IPS DF 4.7 (cell line): ENCODE data around the gene RC3H2.
"Not testable (repeated sequence)": the region's sequence is repeated elsewhere in the genome, so short reads cannot be mapped to it uniquely, and the experiment has no call there.

Source experiments
- DNase-seq: peaks from one replicate; pipeline ENCODE4 v3.0.0-alpha.2; 2013; ENCODE audit warnings: low spot score; ENCODE audit errors: extremely low read depth

The RC3H2 gene

DNA sequence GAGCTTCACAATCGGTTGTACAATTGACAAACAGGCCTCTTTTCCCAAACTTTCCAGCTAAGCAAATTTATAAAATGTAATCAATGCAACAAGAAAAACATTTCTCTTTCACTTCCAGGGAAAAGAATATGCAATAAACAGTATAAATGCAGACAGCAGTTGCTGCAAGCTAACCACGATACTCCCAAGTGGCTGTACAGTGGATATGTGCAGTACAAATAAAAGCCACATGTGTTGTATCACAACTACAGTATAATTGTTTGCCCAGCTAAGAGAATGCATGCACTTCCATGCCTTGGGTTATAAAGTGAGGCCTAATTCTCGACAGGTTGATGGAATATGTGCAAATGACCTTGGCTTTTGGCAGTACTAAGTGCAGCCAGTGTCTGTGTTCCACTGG, 60.0 kb downstream of the RC3H2 start:
- no peak for DNase-seq

DNA sequence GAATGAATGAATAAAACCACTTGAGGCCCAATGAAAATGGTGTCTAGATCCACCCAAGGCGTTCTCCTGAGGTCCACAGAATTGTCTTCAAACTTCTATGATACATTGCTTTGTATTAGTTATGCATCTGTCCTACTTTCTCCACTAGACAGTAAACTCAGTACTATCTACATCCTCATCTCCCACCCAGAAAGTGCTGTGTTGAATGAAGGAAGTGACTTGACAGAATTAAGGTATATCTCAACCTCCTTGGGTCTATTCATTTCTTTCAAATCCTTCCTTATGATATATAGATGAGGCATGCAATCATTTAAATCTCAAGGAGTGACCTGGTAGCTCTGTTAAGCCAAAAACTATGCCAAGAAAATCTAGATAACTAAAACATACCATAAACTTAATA, 61.0 kb downstream of the RC3H2 start:
- no peak for DNase-seq

DNA sequence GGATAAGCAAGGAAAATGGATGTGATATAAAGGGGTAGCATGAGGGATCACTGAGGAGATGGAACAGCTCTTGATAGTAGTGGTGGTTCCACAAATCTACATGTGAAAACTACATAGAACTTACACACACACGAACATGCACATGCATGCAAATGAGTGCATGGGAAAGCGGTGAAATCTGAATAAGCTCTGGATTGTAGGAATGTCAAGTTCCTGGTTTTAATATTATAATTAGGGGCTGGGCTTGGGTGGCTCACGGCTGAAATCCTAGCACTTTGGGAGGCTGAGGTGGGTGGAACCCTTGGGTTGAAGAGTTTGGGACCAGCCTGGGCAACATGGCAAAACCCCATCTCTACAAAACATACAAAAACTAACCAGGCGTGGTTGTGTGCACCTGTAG, 63.7 kb downstream of the RC3H2 start:
- DNase-seq, result no peak

DNA sequence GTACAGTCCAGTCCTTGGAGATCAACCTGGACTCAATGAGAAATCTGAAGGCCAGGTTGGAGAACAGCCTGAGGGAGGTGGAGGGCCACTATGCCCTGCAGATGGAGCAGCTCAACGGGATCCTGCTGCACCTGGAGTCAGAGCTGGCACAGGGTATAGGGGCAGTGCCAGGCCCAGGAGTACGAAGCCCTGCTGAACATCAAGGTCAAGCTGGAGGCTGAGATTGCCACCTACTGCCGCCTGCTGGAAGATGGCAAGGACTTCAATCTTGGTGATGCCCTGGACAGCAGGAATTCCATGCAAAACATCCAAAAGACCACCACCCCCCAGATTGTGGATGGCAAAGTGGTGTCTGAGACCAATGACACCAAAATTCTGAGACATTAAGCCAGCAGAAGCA, 66.7 kb downstream of the RC3H2 start:
- DNase-seq, result not testable (repeated sequence)

DNA sequence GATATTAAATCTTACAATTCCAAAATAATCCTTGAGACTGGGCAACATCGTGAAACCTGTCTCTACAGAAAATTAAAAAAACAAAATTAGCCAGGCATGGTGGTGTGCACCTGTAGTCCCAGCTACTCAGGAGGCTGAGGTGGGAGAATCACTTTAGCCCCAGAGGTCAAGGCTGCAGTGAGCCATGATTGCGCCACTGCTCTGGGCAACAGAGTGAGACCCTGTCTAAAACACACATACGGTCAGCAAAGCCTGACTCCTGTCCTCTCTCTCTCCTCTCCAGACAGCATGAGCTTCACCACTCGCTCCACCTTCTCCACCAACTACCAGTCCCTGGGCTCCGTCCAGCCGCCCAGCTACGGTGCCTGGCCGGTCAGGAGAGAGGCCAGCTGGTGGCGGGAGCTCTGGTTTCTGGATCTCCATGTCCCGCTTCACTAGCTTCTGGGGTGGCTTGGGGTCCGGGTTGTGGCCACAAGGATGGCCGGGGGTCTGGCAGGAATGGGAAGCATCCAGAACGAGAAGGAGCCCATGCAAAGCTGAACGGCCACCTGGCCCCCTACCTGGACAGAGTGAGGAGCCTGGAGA, 67.8 kb downstream of the RC3H2 start:
- no peak for DNase-seq

DNA sequence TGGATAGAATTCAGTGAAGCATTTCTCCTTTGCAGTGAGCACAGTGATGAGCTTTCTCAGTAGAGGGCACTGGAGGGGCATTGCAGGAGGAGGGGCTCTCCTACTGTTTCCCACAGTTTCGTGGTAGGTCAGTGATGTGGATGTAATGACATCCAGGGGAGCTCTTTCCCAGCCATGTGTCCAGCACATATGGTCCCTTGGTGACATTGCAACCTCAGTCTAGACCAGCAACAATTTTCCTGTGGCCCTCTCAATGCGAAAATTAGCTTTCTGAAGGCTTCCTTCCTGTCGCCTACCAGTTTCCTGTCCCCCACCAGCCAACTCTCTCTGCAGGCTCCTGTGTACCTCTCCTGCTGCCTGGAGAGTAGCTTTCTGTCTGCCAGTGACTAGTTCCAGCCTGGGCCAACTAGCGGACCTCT, 69.8 kb downstream of the RC3H2 start:
- DNase-seq, result no peak

DNA sequence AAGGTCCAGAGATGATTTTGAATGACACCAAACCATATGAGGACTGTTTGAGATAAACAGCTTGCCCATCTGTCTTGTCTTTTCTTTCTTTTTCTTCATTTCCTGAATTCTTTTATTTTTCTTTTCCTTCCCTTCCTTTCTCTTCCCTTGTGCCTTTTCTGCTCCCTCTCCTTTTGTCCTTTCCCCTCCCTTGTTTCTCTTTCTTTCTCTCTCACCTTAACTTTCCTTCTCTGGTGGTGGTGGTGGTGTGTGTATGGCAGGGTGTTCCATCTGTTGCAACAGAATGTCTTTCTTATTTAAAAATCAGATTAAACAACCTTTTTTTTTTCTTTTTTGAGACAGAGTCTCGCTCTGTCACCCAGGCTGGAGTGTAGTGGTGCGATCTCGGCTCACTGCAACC, 73.0 kb downstream of the RC3H2 start:
- no peak for DNase-seq

DNA sequence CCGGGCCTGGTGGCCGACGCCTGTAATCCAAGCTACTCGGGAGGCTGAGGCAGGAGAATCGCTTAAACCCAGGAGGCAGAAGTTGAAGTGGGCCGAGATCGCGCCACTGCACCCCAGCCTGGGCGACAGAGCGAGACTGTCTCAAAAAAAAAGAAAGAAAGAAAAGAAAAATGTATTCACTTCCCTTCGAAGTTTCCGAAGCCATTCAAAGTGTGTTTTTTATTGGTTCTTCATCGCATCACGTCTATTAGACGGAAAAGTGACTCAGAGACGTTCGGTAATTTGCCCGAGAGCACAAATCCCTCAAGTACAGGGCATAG, 76.2 kb downstream of the RC3H2 start:
- DNase-seq, result not testable (repeated sequence)

DNA sequence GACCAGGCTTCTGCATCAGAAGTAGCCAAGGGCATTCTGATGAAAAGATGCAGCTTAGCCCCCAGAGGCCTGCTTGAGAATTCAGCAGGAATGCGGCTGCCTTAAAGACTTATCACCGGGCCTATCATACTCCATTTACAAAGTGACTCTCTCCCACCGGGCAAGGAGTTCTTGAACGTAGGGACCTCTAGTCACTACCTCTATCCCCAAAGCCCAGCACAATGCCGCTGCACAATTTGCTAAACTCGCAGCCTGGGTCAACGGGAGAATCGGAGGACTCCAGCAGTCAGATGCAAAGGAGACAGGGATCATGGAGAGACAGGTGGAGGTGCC, 77.4 kb downstream of the RC3H2 start:
- no peak for DNase-seq

DNA sequence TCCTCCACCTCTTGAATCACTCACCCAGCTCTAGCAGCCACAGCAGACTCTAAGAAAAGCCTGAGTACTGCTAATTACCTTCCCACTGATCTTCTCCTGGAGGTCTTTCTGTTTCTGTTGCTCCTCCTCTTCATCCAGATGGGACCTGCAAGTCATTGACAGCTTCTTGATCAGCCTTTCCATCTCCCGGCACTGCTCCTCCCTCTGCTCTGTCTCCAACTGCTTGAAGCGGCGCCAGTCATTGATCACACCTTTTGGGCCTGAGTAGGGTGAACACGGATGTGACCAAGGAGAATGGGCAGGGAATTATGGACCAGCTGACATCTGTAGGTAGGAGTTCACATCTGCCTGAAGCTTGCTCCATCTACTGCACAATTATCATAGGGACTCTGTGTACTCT, 82.2 kb downstream of the RC3H2 start:
- DNase-seq, result no peak

DNA sequence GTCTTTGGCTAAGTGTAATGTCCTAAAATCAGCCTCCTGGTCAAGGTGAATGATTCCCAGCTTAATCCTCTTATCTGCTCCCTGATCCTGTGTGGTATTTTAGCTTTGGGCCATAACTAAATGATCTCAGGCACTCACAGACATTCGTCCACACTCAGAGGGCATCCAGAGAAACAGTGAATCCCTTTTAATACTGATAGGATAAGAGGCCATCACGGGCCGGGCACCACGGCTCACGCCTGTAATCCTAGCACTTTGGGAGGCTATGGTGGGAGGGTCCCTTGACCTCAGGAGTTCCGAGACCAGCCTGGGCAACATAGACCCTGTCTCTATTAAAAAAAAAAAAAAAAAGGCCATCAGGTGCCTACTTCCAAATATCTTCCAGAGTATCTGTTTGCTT, 83.1 kb downstream of the RC3H2 start:
- no peak for DNase-seq

DNA sequence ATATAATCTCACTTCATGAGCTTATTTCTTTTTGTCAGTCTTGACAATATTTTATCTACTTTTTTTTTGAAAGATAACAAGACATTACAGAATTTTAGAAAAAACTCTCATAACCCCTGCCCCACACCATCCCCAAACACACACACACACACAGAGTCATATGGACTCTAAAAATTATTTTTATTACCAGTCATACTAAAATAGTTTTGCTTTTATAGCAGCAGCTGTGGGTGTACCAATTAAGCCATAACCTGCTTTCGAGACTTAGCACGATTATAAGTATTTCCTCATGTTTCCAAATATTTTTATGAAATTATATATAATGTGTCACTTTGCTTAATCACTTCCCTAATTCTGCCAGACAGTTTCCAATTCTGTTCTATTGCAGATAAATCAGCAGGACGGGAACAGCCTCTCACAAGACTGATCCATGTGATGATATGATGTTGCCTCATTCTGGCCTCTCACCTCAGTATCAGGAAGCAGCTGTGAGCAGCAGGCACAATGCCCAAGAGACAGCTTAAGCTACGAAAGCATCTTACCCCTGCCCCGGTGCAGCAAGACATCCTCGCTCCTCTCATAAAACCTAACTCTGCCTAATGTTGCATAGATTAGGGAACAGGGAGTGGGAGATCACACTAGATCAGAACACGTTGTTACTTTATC, 83.7 kb downstream of the RC3H2 start:
- DNase-seq, result no peak

DNA sequence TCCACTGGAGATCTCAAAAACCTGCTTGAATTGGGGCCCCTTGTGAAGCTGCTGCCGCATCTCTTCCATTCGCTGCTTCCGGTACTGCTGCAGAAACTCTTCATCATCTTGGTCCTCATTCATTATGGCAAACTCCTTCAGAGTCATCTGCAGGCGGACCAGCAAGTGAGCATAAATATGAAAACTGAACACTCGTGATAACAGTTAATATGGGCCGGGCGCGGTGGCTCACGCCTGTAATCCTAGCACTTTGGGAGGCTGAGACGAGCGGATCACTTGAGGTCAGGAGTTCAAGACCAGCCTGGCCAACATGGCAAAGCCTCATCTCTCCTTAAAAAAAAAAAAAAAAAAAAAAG, 84.7 kb downstream of the RC3H2 start:
- no peak for DNase-seq

DNA sequence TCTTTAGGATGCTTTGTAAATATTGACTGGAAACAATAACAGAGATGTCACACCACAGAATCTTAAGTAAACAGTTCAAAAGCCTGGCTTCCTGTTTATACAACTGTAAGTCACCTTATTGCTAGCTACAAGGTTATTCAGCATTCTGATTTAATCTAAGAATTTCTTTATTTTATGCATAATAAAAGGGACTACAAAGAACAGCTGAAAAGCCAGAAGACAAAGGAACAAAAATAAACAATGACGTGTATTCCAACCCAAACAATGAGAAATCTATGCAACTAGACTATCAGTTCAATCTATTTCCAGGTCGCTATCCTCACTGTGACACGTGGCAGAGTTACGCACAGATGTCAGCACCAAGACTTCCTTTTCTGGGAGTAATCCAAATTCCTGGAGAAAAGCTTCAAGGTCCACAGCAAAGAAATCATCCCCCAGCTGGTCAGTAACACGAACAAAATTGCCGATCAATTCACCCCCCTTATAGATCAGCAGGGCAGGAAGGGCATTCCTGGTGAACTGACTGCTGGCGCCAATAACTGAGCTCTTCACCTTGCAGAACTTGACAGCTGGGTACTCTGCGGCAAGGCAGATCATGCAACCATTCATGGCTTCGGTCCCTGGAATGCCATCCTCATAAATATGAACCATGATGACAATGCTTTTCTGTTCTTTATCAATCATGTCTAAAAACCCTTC, 85.2 kb downstream of the RC3H2 start:
- DNase-seq, result no peak

DNA sequence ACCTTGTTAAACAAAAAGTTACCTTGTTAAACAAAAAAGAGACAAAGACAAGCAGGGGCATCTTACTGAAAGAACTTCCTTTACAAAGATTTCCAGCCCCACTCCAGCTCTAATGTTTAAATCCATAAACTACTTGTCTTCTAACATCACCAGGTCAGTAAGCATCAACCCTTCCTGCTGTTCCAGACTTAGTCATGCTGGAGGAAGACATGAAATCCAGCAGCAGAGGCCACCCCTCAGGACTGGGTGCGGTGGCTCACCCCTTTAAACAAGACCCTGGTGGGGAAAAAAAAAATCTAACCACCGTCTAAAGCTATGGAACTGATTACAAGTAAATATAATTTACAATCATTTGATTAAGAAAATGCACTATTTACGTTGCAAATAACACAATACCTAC, 85.8 kb downstream of the RC3H2 start:
- no peak for DNase-seq

DNA sequence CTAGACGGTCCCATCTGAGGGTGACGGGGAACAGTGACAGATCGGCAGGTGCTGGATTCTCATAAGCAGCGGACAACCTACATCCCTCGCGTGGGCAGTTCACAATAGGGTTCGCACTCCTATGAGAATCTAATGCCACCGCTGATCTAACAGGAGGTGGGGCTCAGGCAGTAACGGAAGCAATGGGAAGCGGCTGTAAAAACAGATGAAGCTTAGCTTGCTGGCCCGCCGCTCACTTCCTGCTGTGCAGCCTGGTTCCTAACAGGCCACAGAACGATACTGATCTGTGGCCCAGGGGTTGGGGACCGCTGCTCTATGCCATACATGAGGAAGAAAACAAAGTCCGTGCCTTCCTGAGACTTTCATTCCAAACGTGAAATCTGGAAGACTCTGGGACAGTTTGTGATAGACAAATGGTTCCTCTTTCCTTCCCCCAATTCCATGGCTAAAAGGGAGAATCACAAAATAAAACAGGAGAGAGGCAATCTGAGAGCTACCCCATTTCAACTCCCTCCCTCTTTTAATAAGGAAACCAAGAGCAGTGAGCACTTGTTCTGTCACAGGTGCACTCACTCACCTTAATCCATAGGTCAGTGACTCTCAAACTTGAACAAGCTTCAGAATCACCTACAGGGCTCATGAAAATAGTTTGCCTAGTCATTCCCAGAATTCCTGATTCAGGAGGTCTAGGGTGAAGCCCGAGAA, 88.8 kb downstream of the RC3H2 start:
- no peak for DNase-seq

DNA sequence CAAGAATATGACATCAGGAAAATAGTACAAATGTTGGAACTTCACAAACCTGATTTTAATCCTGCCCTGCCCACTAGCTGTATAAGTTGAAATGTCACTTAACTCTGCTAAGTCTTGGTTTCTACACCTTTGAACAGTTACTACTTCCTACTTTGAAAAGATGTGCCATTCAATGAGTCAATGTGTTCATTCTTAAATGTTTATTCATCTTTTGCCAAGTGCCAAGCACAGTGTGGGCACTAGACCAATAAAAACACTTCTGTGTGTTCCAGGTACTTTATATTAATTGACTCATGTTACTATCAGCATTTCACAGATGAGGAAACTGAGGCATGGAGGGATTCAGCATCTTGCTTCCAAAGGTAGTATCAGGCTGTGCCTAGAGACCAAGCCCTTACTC, 89.6 kb downstream of the RC3H2 start:
- DNase-seq, result no peak

DNA sequence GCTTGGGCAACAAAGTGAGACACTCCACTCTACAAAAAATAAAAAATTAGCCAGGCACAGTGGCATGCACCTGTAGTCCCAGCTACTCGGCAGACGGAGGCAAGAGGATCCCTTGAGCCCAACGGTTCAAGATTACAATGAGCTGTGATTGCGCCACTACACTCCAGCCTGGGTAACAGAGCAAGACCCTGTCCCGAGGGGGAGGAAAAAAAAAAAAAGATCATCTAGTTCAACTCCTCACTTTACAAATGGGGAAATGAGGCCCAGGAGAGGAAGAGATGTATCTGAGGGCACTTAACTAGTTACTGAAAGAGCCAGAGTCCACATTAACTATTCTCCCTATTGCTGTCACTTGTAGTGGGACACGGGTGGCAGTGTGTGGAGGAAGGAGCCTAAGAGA, 90.6 kb downstream of the RC3H2 start:
- DNase-seq, result no peak

DNA sequence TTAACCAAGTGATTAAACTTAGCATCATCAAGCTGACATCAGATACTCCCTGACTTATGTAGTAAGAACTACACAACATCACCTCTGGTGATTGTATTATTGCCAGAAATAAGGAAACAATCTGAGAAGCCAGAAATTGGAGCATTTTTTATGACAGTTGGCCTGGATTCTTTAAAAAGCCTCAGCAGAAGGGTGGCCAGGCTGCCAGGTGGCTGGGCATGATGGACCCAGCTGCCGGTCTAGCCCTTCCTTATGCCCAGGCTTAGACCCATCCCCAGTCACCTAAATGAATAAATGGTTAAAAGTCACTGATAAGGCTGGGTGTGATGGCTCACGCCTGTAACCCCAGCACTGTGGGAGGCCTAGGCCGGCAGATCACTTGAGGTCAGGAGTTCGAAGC, 92.4 kb downstream of the RC3H2 start:
- no peak for DNase-seq

DNA sequence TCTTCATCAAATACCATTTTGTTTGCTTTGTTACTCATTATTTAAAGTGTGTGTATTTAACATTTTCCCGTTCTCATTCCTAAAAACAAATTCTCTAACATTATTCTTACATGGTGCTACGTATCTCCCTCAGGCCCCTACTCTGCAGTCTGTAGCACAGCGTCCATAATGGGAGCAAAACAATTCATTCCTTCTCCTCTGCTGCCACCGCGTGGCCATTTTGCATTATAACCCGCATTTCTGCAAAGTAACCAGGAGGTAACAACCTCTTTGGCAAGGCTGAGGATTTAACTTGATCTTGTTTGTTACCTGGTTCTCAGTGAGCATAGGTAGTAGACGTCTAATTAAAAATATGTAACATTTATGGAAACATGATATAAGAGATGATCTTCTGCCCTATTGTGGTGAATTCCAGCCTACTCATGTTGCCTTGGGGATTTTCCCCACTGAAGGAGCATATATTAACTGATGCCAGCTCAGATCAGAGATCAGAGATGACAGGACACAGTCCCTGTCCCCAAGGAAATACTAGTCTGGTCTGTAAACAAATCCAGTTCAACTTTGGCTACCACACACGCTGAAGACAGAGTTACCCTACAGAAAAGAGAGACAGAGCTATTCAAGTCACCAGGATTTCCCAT, 94.7 kb downstream of the RC3H2 start:
- peak; percentile 66 for DNase-seq

DNA sequence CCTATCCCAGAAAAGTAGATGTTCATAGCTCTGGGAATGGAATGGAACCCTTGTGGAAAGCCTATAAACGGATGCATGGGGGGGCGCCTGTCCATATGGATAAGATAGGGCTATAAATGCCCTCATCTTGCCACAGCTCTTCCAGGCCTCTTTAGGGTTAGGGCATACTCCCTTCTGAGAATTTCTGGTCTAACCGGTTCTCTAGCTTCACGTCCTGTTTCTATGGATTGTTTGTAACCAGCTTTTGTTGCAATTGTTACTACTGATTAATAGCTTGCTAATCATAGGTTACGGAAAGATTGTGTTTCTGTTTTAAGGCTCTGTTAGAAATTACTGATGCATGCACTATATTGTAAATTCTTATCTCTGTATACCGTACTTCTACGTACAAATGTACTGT, 95.9 kb downstream of the RC3H2 start:
- DNase-seq, result not testable (repeated sequence)

DNA sequence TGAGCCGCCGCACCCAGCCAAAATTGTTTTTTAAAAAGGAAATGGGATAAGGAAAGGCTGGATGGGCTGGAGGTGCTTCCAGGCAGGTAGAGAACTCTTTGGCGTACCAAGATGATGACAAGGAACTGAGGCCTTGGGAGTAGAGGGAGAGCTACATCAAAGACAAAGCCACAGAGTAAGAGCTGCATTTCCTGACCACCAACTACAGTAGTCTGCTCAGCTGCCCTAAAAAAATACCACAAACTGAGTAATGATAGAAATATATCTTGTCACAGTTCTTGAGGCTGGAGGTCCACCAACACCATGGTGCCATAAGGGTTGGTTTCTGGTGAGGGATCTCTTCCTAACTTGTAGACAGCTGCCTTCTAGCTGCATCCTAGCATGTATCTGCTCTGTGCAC, 97.0 kb downstream of the RC3H2 start:
- DNase-seq, result no peak
